GM21360 (cell line): Measurements from ENCODE around the gene FANCI.

Experiments
- ATAC-seq: cut with Tn5 transposase; IDR thresholded peaks from one replicate; pipeline ENCODE4 v1.9.1; 2021; ENCODE audit warnings: mild to moderate bottlenecking, moderate library complexity; ENCODE audit not compliant: unreplicated experiment

The FANCI gene

DNA sequence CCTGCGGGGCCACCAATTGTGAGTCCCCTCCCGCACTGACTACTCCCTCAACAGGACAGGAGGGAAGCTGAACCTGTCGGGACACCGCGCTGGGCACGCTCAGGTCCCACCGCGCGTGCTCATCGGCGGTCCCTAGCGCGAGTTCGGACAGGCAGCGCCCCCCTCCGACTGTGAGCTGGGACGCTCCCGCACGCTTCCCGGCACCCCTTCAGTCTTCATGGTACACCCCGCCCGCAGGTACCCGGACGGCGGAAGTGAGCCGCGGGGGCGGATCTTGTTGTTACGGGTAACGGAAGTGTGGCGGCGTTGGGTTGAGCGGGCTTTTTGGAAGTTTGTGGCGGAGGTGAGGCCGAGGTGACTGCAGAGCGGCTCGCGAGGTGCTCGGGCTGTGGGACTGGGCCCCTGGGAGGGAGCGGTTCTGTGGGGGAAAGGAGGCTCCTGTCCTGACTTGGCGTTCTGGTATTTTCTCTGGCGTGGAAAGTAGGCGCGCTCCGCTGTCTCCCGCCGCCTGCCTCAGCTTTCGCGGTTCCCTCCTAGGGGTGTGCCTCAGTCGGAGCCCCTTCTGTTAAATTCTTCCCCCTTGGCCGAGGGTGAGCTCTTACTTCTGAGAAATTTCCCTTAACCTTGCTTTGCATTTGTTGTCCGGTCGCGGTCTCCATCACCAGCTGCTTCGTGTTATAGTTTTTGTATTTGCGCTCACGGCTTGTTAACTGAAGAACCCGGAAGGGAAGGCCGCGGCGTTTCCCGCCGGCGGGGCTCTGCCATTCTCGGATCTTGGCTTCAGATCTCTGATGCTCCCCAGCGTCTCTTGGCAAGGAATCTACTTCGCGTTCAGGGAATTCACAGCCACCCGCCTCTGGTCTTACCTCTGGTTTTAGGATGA is at the start of gene FANCI:
FANCI (plus strand) TSS at position 289 of the 883 bp plus-strand sequence. CDS start 3,669 bp downstream, outside the sequence.
- peak; percentile 90 for ATAC-seq

DNA sequence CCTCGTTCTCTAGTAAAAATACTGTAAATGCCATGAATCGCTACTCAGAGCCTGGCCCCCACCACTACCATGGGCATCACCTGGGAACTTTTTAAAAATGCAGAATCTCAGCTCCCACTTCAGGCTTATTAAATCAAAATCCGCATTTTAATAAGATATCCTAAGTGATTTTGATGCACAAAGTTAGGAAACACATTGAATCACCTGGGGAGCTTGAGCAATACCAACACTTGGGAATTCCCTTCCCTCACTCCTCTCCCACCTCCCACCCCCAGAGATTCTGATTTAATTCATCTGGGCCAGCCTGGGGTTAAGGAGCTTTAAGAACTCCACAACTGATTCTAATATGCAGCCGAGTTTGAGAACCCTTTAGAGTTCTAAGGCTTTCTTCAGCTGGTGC is 49.2 kb upstream of the FANCI start:
- no peak for ATAC-seq

DNA sequence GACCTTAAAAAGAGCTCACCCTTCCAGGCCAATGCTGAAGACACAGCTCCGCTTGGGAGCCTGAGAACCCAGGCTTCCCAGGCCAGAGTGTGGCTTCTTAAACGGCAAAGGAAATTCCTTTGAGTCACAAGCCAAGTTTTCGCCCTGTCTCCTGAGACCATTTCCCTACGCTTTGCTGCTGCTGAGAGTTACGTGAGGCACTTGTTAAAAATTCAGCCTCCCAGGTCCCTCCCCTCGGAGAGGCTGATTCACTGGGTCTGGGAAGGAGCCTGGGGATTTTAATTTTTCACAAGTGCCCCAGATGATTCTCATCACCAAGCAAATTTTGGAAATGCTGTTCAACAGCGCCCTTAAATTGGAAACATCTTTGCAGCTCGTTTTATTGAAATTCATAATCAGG is 47.9 kb upstream of the FANCI start:
- no peak for ATAC-seq

DNA sequence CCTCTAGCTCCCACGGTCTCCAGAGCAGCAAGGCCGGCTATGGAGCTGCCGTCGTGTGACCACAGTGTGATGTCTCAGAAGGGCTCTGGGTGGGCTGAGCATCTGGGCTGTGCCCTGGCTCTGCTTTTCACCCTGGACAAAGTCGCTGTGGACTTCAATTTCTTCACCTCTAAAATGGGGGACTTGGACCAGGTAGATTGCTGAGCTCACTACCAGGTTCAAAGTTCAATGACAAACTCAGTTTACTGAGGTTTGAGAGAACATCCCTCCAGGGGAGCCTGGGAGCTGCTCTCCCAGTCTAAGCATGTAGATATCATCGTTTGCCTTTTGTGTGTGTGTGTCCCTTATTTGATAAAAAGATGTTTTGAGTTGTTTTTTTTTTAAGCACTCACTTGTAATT is 47.5 kb upstream of the FANCI start:
- ATAC-seq, result no peak

DNA sequence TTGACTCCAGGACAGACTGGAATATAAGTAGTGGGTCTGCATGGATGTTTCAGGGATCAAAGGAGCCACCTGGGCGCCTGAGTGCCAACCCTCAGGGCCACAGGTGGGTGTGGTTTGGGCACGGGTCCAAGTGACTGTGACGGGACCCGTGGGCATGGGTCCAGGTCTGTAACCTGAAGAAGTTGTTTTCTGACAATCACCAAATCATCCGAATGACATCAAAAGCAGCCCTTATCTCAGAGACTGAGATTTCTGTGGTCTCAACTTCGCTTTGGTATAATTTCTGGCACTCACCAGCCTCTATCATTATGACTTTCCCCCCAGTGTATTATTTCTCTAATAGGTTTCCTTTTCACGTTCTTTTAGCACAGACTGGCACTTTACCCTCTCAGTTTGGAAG is 46.8 kb upstream of the FANCI start:
- ATAC-seq, result no peak

DNA sequence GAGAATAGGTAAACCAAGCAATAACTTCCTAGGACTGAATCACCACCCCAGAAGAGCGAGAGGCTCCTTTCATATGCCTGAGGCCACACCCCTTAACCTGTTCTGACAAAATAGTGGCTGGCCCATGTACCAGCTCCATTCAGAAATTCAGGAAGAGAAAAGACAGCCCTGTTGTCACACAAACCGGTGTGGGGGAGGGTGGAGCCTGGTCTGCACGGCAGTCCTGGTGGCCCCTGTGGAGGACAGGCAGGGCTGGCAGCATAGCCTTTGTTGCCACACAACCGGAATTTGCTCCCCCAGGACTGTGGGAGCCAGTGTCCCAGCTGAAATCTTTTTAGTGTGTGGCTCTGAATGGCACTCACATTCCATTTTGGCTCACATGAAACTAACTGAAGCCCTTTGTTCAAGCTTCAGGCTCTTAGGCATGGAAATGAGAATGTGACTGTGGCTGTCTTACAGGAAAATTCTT is 46.2 kb upstream of the FANCI start:
- ATAC-seq, result no peak

DNA sequence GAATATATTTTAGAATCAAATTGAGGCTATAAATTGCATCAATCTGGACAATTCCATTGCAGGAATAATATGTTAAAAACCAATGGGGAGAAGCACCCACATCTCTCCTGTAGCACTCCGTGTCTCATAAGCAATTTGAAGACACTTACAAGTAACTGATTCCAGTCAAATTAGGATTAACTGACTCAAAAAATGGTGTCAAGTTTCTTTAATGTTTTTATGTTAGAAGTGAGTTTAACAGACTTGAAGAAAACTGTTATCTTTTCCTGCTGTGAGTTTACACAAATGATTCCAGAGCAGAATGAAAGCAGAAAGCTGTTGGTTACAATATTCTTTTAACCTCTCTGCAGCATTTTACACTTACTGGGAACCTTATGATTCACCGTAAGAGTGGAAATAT is 45.6 kb upstream of the FANCI start:
- no peak for ATAC-seq

DNA sequence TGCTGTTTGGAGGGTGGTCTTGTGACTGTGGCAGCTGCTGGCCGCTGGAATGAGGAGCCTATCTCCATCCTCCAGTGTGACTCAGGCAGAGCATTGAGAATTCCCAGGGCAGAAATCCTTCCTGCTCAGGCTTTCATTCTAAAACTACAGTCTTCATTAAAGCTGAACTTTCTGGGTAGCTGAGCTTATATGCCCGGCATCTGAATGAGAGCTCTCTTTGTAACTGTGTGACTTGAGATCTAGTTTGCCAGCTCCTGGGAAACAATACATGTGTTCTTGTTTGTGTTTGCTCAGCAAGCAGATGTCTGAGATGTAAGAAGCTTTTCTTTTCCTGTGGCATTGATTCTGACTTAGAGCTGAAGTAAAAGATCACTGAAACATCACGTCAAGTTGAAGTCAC is 44.8 kb upstream of the FANCI start:
- ATAC-seq, result no peak

DNA sequence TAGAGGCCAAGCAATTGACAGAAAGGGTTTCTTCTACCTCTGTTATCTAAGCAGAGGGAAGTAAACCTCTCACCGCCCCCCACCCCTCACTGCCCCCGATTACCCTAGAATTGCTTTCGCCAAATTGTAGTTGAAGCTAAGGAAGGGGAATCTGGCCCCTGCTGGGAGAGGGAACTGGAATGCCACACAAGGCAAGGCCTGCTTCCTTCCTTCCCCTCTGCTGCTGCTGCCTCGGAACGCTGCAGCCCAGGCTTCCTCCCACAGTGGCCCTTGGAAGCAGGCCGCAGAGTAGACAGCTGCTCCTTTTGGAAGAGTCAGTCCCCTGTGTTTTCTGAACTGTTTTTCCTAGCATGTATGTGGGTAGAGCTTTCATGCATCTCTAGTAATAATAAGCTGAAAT is 44.0 kb upstream of the FANCI start:
- ATAC-seq, result no peak

DNA sequence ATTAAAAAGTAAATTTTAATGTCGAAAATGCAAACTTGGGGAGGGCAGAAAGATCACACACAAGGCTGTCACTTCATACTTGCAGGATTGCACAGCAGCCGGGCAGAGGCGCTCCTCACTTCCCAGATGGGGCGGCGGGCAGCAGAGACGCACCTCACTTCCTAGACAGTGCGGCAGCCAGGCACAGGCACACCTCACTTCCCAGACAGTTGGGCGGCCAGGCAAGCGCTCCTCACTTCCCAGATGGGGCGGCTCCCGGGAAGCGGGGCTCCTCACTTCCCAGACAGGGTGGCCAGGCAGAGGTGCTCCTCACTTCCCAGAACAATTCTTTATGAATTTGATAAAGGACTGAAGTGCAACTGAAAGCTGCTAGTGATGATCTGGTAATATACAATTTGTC is 43.6 kb upstream of the FANCI start:
- ATAC-seq, result no peak

DNA sequence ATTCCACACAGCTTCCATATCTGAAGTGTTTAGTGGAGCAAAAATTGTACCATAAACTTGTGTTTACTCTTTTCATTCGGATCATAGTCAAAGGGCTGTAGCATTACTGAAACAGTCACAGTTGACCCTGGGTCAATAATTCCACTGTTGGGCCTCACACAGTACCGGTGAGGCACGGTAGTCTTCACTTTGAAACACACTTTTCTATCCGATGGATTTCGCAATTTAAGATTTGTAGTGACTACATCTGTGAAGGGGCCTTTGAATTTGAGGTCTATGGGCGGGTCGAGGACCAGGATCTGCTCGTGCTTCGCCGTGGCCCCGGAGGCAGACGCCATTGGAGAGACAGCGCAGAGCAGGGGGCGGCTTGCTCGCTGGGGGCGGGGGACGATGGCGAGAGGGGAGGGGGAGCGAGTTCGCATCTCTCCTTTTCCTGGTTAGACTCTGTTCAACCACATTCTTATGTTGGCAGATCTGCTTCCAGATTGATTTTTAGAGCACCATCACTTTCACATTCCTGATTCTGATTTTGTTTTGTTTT is 42.2 kb upstream of the FANCI start:
- ATAC-seq, result no peak

DNA sequence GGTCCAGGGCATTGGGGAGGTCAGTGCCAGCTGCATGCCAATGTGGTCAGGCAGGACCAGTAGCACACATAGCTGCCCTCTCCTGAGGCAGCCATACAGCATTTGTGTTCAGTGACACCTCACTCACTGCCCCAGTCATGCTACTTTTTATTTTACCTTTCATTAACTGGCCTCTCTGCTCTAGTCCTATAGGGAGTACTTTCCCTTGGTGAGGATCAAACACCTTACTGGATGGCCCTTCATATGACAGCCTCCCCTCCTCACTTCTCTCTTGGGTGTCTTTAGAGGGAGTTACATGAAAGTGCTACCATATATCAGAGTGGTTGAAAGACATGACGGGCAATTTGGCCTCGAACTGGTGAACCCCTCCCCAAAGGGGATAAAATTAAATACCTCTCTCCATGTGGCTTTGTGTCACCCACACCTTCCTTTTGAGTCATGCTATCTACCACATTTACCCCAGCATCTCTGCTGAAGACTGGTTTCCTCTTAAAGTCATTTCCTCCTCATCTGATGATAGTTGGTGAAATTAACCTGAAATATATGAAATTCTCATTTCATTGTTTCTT is 40.0 kb upstream of the FANCI start:
- no peak for ATAC-seq

DNA sequence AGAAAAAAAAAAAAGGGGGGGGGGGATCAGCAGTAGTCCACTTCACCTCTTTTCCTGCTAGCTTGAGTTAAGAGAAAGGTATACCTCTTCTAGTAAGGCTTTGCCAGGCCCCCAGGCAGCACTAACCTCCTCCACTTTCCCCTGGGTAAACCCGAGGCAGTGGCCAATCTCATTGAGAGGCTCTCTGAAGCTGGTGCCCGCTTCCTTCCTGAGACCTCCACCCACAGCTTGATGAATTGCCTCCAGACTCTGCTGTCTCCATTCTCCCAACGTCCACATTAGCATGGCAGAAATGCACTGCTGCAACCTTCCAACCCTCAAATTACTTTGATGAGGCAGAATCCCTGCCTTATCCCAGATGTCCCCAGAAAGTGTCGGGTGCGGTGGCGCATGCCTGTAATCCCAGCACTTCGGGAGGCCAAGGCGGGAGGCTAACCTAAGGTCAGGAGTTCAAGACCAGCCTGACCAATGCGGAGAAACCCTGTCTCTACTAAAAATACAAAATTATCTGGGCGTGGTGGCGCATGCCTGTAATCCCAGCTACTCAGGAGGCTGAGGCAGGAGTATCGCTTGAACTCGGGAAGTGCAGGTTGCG is 37.7 kb upstream of the FANCI start:
- no peak for ATAC-seq

DNA sequence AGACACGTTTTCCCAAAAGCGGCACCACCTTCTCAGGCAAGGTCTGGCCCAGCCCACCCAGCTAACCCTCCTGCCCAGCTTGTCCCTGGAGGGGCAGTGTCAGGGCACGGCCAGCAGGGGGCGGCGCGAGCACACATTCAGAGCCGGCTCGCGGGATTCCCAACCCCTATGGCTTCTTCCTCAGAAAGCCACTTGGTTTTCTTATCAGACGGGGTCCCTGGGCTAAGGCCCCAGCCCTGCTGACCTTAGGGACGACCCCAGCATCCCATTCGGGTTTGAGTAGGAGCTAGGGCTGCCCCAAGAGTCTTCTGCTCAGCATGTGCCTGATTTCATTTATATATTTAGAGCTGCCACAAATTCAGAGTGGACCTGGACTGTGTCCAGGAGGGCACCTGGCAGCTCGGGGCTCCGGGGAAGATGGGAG is 36.9 kb upstream of the FANCI start:
- ATAC-seq, result peak; percentile 77

DNA sequence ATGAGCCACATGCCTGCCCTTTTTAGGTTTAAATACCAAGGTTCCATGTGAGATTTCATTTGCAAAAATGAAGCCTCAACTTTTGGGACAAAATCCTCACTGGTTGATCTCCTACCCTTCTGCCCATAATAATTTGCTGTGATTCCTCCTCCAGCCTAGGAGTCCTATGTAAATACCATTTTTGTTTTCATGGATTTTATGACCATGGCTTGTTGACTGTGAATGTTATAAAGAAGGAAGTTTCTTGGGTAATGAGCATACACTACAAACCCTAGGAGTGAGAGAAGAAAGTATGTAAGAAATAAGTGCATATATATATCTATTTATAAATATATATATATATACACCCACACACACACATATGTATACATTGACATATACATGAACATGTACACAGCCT is 35.5 kb upstream of the FANCI start:
- ATAC-seq, result no peak

DNA sequence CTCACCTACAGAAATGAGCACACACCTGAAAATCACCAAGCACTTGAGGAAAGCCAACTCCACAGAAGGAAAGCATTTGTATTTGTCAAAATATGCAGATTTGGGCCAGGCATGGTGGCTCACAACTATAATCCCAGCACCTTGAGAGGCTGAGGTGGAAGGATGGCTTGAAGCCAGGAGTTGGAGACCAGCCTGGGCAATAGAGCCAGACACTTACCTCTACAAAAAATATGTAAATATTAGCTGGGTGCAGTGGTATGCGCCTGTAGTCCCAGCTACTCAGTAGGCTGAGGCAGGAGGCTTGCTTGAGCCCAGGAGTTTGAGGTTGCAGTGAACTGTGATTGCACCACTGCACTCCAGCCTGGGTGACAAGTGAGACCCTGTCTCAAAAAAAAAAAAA is 34.7 kb upstream of the FANCI start:
- ATAC-seq, result no peak

DNA sequence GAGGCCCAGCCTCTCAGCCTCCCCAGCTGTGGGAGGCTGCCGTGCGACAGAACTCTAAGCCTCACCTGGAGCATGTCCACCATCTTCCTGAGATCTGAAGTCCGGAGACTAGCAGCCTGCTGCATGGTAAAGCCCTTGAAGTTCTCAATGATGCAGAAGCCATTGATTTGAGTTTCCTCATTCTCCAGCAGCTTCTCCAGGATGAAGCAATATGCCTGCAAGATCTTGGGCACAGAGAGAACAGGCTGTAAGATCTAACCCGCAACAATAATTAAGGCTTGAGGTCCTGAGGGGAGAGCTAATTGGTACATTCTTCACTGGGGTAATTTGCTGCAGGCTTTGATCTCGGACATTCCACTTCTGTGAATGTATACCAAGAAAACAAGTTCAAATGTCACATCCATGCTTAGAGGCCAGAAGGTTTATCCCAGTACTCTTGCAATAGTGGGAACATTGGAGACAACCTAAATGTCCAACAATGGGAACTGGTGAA is 32.1 kb upstream of the FANCI start:
- ATAC-seq, result no peak

DNA sequence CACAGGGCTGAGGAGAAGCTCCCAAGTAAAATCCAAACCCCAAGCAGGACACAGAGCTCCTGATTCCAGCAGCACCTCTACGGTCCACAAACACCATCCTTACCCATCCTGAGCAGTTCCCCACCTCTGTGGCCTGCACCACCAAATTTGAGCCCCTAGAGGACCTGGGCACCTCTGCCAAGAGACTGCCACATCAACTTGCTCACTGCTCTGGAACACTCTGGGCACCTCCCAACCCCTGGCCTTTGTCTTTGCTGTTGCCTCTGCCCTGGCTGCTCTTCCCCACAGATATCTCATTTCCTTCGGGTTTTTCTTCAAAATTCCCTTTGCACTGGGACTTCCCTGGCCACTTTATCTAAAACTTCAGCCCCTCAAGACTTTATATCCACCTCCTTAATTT is 28.2 kb upstream of the FANCI start:
- ATAC-seq, result no peak

DNA sequence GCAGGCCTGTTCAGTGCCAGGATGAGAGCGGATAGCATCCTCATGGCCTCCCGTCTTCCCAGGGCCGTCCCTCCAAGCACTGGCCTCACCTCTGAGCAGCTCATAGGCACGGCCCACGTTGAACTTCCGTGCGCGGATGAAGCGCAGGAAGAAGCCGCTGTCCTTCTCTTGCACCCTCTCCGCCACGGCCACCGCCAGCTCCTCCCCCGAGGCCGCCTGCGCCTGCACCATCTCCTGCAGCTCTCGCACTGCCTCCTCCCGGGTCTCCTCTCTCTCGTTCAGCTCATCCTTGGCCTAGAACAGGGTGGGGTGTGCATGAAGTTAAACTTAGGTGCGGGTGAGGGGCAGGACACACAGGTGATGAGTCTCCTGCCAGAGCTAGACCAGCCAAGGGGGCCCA is 26.7 kb upstream of the FANCI start:
- ATAC-seq, result no peak

DNA sequence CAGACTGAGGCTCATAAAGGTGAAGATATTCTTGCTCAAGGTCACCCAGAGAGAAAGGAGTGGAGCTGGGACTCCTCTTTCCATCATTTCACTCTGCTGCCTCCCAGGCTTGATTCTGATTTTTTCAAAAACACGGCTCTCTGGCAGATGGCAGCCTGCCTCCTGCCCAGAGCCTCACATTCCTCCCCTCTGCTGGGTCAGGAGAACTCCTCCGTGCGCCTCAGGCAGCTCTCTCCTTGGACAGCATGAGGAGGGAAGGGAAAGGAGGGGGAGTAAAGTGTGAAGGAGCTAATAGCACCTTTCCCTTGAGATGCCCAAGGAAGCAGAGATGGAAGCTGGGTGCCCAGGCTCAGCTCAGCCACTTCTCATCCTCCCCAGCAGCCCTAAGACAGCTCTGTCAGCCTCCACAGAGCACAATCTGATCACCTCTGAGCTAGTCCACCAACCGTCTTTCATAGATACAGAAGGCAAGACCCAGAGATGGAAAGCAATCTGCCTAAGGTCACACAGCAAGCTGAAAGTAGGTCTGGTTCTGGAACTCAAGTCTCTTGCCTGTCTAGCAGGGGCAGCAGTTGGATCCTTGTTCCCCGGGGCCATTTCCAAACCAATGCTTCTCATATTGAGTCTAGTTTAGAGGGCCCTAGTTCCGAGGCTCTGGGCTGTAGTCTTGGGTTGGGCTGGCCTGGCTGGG is 25.9 kb upstream of the FANCI start:
- no peak for ATAC-seq

DNA sequence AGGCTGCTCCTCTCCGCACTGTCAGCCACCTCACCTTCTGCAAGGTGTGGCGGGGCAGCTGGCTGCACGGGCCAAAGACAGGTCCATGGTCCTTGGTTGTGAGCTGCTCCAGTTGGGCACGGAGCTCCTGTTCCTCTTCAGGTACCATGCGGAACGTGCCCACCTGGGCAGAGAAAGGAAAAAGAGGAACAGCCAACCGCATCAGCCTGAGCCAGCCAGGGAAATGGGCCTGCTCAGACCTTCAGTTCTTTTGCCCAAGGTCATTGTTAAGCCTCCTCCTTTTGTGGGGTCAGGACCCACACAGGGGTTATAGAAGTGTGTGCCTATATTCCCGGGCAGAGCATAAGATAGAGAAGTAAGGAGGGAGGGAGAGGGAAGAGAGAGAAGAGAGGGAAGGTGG is 25.2 kb upstream of the FANCI start:
- ATAC-seq, result no peak
